Neural crest cell (in vitro differentiated cells): ENCODE results near the gene ANKDD1B. TPM values are rescaled to one million over a fixed set of nuclear protein-coding genes. Genes with fewer than 3 reads are reported as not detected.

Experiments
- DNase-seq: peaks from one replicate; pipeline ENCODE4 v3.0.0; 2021; ENCODE audit warnings: low read depth, mixed read lengths, low spot score
- H3K27ac Mint-ChIP-seq: one replicate; pipeline ENCODE4 v1.8.0; 2021; ENCODE audit warnings: mild to moderate bottlenecking, mixed read lengths; ENCODE audit not compliant: unreplicated experiment
- H3K27me3 Mint-ChIP-seq: 2 replicates; pipeline ENCODE4 v1.8.0; 2021; ENCODE audit warnings: low read depth, mild to moderate bottlenecking, mixed read lengths
- H3K36me3 Mint-ChIP-seq: 2 replicates; pipeline ENCODE4 v1.8.0; 2021; ENCODE audit warnings: low read depth, mild to moderate bottlenecking, mixed read lengths
- H3K4me1 Mint-ChIP-seq: 2 replicates; pipeline ENCODE4 v1.8.0; 2021; ENCODE audit warnings: mixed read lengths
- H3K4me3 Mint-ChIP-seq: one replicate; pipeline ENCODE4 v1.8.0; 2021; ENCODE audit warnings: mild to moderate bottlenecking, mixed read lengths
- H3K9me3 Mint-ChIP-seq: 2 replicates; pipeline ENCODE4 v1.8.0; 2021; ENCODE audit warnings: mixed read lengths
- CTCF ChIP-seq: fragments of 200-600 bp; sonication (generic); conservative IDR thresholded peaks from 2 replicates; pipeline ENCODE4 v1.5.0; 2021; ENCODE audit warnings: antibody characterized with exemption, mild to moderate bottlenecking
- total RNA-seq: library from RNA; stranded (reverse); gene quantifications from 2 replicates; pipeline ENCODE4 v1.2.1, GENCODE V29; 2021

The ANKDD1B gene
- total RNA-seq, 1 donor from 2014 or later, result 0.28 TPM

GRCh38 chr5:75668445-75668844 lies 57.2 kb downstream of the ANKDD1B start:
- DNase-seq, result no peak
- H3K4me3 Mint-ChIP-seq, result no peak overlapping the region
- peaks cover 17% of the 10 kb centered on the region for H3K4me1 Mint-ChIP-seq
- H3K27ac Mint-ChIP-seq, result no peak overlapping the region
- H3K36me3 Mint-ChIP-seq, result no peaks in the 10 kb centered on the region
- no peaks in the 10 kb centered on the region for H3K9me3 Mint-ChIP-seq
- no peaks in the 10 kb centered on the region for H3K27me3 Mint-ChIP-seq
- TF ChIP-seq CTCF, result no peak

GRCh38 chr5:75668977-75669689 lies 57.9 kb downstream of the ANKDD1B start:
- no peak for DNase-seq
- Mint-ChIP-seq H3K36me3 (no peaks in the 10 kb centered on the region), H3K27me3 (no peaks in the 10 kb centered on the region), H3K27ac (no peak overlapping the region), H3K9me3 (no peaks in the 10 kb centered on the region), H3K4me1 (peaks cover 10% of the 10 kb centered on the region), H3K4me3 (no peak overlapping the region)
- no peak for TF ChIP-seq CTCF

- no peaks in the 10 kb centered on the region for H3K9me3 Mint-ChIP-seq
- no peaks in the 10 kb centered on the region for H3K27me3 Mint-ChIP-seq
- H3K36me3 Mint-ChIP-seq, result no peaks in the 10 kb centered on the region
- no peak overlapping the region for H3K27ac Mint-ChIP-seq
- peaks cover 10% of the 10 kb centered on the region for H3K4me1 Mint-ChIP-seq
- no peak overlapping the region for H3K4me3 Mint-ChIP-seq
- no peak for TF ChIP-seq CTCF
- no peak for DNase-seq
Observed at GRCh38 chr5:75670577-75670976, 59.3 kb downstream of the ANKDD1B start.

GRCh38 chr5:75671506-75671905 lies 60.3 kb downstream of the ANKDD1B start:
- no peak overlapping the region for H3K27ac Mint-ChIP-seq
- no peaks in the 10 kb centered on the region for H3K27me3 Mint-ChIP-seq
- H3K4me3 Mint-ChIP-seq, result no peak overlapping the region
- TF ChIP-seq CTCF, result no peak
- no peak for DNase-seq
- no peaks in the 10 kb centered on the region for H3K9me3 Mint-ChIP-seq
- peaks cover 10% of the 10 kb centered on the region for H3K4me1 Mint-ChIP-seq
- no peaks in the 10 kb centered on the region for H3K36me3 Mint-ChIP-seq

- no peaks in the 10 kb centered on the region for H3K9me3 Mint-ChIP-seq
- no peak overlapping the region for H3K27ac Mint-ChIP-seq
- H3K27me3 Mint-ChIP-seq, result no peaks in the 10 kb centered on the region
- TF ChIP-seq CTCF, result no peak
- H3K4me1 Mint-ChIP-seq, result no peaks in the 10 kb centered on the region
- H3K4me3 Mint-ChIP-seq, result no peak overlapping the region
- H3K36me3 Mint-ChIP-seq, result no peaks in the 10 kb centered on the region
- DNase-seq, result no peak
Observed at GRCh38 chr5:75672616-75673015, 61.4 kb downstream of the ANKDD1B start.
